Stimulated activated CD8-positive, alpha-beta memory T cell treated with anti-CD3 and anti-CD28 coated beads, Interleukin-4, amount 100 ng/mL, for 48 hours (primary cell): ENCODE results near the gene PHF1.
"Not testable (repeated sequence)": the region's sequence is repeated elsewhere in the genome, so short reads cannot be mapped to it uniquely, and the experiment has no call there.

ENCODE experiments used
- DNase-seq: peaks from one replicate; pipeline ENCODE4 v3.0.0-alpha.2; 2020

Gene PHF1

DNA sequence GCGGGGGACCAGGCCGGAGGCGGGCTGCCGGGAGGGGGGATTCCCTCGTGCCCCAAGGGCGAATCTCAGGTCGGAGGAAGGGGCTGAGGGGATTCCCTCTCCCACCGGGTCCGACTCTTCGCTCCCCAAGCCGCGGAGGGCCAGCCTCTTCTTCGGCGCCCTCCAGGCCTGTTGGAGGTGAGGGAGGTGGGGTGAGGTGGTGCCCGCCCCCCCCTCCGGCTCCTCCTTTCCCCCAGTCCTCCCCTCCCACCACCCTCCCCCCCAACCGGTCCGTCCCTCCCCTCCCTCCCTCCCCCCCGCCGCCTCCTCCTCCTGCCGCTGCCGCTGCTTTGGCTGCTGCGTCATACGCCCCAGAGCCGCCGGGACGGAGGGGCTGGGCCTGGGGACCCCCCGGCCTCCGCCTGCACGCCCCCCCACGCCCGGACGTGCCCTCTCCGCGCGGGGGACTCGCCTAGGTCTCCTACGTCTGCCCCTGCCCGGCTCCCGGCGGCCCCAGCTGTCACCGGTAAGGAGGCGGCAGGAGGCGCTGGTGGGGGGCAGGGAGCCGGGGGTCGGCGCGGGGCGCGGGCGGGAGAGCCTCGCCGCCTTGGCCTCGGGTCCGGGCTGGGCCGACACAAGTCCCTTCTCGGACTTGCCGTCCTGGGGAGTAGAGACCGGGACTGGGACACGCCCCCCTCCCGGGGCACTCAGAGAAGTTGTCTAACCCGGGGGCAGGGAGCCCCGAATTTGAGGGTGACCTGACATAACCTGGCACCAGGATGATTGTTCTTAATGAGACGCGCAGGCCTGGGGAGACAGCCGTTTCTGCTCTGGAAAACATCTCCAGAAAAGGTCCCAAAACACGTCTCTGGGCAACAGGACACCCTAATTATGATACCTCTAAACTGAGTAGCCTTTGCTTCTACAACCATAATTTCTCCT, at the start of gene PHF1:
Gene PHF1, plus strand, starts transcription at position 304 of the 921 bp plus-strand sequence. CDS start 1,250 bp downstream, outside the sequence.
- no peak for DNase-seq

DNA sequence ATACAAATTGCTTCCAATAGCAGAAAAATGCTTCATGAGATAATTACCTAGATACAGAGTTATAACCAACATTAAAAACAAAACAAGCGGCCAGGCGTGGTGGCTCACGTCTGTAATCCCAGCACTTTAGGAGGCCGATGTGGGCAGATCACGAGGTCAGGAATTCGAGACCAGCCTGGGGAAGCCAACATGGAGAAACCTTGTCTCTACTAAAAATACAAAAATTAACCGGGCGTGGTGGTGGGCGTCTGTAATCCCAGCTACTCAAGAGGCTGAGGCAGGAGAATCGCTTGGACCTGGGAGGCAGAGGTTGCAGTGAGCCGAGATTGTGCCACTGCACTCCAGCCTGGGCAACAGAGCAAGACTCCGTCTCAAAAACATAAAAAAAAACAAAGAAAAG, 47.3 kb upstream of the PHF1 start:
- DNase-seq = not testable (repeated sequence)

DNA sequence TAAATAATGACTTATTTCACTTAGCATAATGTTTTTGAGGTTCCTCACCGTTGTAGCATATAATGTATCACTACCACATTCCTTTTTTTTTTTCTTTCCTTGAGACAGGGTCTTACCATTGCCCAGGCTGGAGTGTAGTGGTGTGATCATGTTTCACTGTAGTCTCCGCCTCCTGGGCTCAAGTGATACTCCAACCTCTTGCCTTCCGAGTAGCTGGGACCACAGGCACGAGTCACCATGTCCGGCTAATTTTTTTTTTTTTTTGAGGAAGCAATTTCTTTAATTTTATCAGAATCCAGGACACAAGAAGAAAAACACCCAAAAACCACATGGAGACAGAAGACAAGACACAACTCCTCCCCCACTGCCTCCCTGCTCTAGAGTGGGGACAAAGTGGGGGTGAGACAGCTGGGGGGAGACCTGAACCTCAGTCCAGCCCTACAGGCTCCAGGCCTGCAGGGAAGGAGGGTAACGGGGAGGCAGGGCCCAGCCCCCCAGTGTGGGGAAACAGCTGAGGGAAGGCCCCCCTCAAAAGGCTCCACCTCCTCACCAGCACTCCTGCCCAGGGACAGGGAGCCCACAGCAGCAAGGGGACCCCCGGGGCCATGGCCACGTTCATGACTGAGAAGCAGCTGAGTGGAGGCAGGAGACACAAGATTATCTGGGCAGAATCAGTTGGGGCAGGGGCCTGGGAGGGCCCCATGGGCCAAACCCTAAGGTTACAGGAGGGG, 46.2 kb upstream of the PHF1 start:
- DNase-seq = not testable (repeated sequence)

DNA sequence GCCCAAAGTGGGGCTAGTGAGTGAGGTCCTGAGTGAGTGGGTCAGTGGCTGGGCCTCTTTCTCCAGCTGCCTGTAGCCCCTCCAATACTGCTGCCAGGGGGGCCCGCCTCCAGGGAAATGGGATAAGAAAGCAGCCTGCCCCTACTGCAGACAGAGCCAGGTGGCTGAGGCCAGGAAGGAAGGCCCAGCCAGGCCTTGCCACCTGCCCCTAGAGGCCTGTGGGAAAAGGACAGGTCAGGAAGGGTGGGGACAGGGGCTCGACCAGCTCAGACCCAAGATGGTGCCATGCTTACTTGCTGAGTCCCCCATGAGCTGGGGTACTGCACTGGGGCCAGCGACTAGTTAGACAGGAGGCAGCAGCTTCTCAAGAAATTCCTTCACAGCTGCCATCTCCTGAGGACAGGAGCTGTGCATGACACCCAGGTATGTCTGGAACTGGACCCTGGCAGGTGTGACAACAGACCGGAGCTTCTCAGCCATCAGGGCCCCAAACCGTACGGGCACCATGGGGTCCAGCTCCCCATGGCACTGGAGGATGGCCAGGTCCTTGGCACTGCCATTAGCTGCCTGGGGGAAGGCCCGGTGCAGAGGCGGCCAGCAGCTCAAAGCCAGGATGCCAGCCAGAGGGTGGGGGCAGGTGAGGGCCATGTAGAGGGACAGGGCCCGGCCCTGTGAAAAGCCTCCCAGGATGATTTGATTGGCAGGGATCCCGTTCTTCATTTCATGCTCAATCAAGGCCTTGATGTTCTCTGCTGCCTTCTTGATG, 45.4 kb upstream of the PHF1 start:
- DNase-seq = not testable (repeated sequence)

DNA sequence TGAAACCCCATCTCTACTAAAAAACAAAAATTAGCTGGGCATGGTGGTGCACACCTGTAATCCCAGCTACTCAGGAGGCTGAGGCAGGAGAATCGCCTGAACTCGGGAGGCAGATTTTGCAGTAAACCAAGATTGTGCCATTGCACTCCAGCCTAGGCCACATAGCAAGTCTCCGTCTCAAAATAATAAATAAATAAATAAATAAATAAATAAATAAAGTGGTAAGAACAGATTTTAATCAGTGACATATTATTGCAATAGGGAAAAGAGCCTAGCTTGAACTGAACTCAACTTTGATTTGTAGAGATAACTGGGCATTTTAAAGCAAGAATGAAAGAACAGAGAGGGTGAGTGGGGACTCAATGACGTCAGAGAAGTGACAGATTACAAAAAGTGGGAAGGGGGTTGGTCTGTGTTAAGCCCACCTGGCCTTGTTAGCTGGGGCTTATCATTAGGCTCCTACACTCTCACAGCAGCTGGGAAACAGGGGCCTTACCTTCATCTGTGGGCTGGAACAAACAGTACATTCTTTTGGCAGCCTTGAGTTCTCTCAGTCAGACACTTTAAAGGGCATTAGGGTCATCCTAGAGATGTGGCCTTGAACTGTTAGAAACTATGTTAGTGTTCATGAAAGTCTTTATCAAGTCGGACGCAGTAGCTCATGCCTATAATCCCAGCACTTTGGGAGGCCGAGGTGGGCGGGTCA, 43.7 kb upstream of the PHF1 start:
- DNase-seq = no peak

DNA sequence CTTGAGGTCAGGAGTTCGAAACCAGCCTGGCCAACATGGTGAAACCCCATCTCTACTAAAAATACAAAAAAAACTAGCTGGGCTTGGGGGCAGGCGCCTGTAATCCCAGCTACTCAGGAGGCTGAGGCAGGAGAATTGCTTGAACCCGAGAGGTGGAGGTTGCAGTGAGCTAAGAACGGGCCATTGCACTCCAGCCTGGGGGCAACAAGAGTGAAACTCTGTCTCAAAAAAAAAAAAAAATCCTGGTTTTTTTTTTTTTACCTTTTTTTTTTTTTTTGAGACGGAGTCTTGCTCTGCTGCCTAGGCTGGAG, 43.1 kb upstream of the PHF1 start:
- DNase-seq = not testable (repeated sequence)

DNA sequence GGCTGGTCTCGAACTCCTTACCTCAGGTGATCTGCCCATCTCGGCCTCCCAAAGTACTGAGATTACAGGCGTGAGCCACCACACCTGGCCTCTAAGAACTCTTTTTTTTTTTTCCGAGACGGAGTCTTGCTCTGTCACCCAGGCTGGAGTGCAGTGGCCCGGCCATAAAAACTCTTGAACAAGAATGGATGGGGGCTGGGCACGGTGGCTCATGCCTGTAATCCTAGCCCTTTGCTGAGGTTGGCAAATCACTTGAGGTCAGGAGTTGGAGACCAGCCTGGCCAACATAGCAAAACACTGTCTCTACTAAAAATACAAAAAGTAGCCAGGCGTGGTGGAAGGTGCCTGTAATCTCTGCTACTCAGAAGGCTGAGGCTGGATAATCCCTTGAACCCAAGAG, 38.9 kb upstream of the PHF1 start:
- DNase-seq = not testable (repeated sequence)

DNA sequence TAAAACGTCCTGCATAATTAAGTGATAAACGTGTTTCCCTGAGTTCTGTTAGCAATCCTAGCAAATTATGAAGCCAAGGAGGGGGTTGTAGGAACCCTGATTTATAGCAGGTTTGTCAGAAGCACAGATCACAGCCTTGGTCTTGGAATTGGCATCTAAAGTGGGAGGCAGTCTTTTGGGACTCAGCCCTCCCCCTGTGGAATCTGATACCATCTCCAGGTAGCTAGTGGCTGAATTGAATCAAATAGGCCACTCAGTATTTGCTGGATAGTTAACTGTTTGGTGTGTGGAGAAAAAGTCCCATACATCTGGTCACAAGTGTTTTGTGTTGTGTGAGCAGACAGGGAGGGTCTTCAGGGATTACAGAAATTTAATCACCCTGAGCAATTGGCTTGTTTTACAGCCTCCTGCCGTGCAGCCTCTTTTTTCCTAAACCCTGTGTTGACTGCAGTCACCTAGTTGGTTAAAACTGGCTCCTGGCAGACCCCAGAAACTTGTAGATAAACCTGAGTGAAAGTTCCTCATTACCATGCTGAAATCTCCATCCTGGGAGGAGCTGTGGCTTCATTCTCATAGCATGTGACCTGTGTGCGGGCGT, 38.2 kb upstream of the PHF1 start:
- no peak for DNase-seq

DNA sequence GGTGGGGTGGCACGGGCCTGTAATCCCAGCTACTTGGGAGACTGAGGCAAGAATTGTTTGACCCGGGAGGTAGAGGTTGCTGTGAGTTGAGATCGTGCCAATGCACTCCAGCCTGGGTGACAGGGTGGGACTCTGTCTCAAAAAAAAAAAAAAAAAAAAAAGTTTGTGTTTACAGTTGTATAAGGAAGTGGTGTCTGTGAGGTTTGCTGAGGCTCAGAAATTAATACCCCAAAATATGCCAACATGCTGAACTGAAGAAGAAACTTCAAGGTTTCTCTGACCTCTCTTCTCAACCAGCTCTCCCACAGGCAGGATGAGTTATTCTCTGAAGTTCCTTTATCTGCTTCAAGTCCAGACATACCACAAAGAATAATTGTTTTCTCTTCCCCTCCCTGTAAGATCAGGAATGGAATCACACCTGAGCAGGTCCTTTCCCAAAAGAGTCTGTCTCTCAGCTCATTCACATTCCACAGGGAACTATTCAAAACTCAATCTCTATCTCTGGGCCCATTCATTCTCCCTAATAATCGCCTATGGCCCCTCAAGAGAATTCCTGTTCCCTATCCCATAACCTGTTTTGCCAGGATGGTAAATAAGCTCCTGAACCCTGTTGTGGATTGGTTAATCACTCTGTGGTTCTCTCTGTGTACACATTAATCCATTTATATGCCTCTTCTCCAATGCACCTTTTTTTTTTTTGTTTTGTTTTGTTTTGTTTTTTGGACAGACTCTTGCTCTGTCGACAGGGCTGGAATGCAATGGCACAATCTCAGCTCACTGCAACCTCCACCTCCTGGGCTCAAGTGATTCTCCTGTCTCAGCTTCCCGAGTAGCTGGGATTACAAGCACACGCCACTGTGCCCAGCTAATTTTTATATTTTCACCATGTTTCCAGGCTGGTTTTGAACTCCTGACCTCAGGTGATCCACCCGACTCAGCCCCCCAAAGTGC, 36.6 kb upstream of the PHF1 start:
- no peak for DNase-seq

DNA sequence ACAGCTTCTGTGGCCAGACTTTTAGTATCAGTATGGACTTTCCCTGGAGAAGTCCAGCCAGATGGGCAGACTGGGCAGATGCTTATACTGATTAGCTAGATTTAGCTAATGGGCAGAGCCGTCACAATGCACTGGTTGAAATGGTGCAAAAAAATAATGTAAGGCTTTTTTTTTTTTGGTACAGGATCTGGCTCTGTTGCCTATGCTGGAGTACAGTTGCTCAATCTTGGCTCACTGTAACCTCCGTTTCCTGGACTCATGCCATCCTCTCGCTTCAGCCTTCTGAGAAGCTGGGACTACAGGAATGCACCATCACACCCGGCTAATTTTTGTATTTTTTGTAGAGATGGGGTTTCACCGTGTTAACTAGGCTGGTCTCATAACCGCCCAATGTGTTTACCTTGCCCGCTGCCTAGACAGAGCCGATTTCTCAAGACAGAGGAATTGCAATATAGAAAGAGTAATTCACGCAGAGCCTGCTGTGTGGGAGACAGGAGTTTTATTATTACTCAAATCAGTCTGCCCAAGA, 35.6 kb upstream of the PHF1 start:
- no peak for DNase-seq

DNA sequence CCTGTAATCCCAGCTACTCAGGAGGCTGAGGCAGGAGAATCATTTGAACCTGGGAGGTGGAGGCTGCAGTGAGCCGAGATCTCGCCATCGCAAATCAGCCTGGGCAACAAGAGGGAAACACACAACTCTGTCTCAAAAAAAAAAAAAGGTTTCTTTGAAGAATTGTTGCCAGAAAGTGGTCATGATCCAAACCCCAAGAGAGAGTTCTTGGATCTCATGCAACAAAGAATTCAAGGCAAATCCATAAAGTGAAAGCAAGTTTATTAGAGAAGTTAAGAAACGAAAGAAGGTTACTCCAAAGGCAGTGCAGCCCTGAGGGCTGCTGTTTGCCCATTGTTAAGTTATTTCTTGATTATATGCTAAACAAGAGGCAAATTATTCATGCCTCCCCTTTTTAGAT, 33.6 kb upstream of the PHF1 start:
- DNase-seq = no peak

DNA sequence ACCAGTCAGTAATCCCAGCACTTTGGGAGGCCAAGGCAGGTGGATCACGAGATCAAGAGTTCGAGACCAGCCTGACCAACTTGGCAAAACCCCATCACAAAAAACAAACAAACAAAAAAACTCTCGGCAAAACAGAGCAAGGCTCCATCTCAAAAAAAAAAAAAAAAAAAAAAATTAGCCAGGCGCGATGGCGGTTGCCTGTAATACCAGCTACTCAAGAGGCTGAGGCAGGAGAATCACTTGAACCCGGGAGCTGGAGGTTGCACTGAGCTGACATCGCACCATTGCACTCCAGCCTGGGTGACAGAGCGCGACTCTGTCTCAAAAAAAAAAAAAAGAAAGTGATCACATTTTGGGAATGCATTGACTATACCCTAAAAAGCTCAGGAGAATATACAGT, 31.6 kb upstream of the PHF1 start:
- not testable (repeated sequence) for DNase-seq

DNA sequence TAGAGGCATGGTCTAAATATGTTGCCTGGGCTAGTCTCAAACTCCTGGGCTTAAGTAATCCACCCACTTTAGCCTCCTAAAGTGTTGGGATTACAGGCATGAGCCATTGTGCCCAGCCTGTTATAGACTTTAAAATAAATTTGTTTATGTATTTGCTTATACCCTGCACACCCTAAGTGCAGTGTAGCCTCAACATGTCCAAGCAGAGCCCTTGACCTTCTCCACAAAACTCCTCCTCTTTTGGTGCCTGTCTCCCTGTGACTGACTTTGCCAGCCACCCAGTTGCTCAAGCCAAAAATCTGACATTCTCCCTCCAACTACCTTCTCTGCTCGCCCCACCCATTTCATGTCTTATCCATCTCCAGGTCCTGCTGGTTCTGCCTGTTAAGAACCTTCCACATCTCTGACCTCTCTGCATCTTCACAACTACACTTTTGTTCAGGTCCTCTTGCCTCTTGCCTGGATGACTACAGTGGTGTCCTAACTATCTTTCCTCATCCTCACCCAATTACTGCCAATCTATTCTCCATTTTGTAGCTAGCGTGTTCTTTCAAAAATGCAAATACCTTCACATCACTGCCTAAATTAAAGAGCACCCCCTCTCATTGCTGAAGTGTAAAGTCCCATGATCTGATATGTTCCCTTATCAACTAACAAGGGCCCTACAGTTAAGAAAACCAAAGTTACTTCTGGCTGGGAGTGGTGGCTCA, 30.4 kb upstream of the PHF1 start:
- no peak for DNase-seq

DNA sequence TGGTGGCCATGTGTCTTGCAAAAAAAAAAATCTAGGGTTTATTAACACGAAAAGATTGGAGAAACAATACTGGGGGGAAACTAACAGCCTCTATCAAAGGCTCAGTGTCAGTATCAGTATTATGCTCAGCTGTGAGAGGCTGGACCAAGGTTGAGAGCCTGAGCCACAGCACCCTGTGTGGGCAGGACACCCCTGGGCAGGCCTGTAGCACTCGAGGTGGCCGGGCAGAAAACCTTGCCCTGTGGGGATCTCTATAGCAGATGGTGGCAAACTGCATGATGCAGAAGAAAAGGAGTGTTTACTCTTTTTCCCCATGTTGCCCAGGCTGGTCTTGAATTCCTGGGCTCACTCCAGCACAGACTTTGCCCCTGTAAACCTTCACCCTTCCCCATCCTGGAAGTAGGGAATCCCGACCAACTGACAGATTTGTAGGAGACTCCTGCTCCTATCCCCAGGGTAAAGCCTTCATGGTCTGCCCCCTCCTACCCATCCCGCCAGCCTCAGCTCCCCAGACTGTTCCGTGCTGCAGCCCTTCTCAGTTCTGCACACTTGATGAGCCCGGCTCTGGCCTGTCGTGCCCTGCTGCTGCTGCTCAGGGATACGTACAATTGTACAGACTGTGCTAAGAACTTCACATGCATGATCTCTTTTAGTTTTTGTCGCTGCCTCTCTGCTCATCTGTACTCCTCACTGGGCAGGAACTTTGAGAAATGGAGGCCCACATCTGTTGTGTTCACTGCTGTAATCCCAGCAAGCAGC, 27.2 kb upstream of the PHF1 start:
- no peak for DNase-seq

DNA sequence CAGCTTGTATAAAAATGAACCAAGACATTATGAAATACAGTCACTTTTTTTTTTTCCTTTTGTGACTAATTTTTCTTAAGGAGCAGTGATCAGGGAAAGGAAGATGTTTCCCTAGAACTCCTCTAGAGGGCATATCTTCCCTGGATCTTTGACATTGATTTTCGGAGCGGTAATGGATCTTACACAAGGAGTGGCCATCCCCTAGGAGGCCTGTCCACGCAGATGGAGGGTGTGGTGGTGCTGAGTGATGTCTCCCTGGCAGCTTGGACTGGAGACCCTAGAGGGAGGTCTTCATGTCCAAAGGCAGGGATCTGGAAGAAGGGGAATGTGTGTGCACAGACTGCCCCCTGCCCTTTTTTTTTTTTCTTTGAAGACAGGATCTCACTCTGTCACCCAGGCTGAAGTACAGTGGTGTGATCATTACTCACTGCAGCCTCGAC, 26.2 kb upstream of the PHF1 start:
- DNase-seq = no peak

DNA sequence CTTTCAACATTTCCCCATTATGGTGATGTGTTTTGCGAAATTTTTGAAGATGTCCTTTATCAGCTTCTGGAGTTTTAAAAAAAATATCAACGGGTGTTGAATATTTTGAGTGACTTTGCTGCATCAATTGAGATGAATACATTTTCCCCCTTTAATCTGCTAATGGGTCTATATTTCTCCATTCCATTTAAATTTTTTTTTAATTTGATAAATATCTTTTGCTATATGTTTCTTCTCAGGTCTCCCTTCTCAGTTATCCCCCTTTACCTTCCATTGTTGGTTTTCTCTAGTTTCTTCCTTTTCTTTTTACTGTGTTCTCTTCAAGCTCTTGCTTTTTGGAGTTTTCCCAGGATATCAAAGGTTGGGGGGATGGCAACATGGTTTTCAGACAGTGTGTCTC, 20.6 kb upstream of the PHF1 start:
- no peak for DNase-seq

DNA sequence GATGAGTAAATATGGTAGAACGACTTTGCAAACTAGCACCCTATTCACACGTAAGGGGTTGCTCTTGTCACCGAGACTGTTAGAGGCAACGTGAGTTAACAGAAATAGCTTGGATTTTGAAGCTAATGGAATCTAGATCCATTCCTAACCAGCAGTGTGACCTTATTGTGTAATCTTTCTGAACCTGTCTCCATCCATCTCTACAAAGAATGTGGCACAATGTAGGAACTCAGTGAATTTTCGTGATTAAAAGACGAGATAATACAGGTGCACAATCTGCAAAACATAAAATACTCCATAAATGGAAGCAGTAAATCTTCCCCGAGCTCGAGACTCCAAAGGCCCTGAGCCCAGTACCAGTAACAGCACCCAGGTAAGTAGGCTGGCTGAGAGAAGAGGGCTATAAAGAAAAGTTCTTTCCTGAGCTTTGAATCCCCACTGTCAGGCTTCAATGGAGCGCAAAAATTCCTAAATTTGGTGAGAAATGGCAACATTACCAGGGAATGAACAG, 20.0 kb upstream of the PHF1 start:
- no peak for DNase-seq

DNA sequence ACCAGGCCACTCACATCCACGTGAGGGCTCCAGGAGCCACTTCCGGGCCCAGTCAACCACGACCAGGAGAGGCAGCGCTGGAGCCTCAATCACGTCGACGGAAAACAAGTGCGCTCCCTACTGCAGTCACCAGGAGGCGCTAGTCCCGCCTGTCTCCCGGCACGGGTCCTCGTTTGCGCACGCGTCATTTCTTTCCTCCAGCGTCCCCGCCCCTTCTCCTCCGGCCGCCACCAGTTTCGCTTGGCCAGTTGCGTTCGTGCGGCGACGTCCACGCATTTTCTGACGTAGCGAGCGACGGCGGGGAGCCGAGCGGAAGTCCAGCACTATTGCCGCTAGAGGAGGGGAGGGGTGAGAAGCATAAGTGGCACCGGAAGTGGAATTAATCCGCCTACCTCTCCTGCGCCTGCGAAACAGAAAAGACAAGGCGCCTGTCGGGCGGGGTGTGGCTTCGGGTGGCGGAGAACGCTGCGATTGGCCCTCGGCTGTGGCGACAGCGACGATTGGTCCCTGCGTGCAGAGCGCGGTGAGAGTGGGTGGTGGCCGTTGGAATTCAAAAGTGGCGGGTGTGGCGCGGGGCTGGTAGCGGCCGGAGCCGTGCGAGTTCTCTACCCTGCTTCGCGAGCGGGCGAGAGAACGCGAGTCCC, 19.4 kb upstream of the PHF1 start, which contains the start of gene KIFC1:
Gene KIFC1, plus strand, starts transcription at position 546 of the 644 bp plus-strand sequence. CDS start 163 bp downstream, outside the sequence.
- peak; percentile 99 for DNase-seq
